Measurements from ENCODE around the gene CNTNAP2. TPM values are rescaled to one million over a fixed set of nuclear protein-coding genes. Genes with fewer than 3 reads are reported as not detected.

CNTNAP2 gene
- total and polyA plus RNA-seq, 3 donors from 2014 or later, result 4.3 to 6.1 (median 4.4) TPM

GRCh38 chr7:147980826-147981813 is 1864.5 kb downstream of the CNTNAP2 start:
- TF ChIP-seq CTCF (IDR thresholded peaks at IDR 0.05) (no peak), POLR2A (IDR thresholded peaks at IDR 0.05) (no peak)
- Histone ChIP-seq H3K4me1 (no peaks in the 10 kb centered on the region), H3K27ac (no peak overlapping the region), H3K36me3 (ENCODE audit: low read depth, missing control alignments) (no peaks in the 10 kb centered on the region), H3K9me3 (no peaks in the 10 kb centered on the region), H3K27me3 (no peaks in the 10 kb centered on the region), H3K4me3 (no peak overlapping the region)
- intact Hi-C loops (cut with DNase I; ENCODE audit: low total_unique reads), result no loop called here
- WGBS, 2 donors, result 61 to 89% methylated on average over 3 to 4 of the region's 4 CpGs
- no peak for DNase-seq

GRCh38 chr7:147982307-147982706 is 1865.7 kb downstream of the CNTNAP2 start:
- H3K4me3 ChIP-seq, result no peak overlapping the region
- TF ChIP-seq CTCF (IDR thresholded peaks at IDR 0.05) (no peak), POLR2A (IDR thresholded peaks at IDR 0.05) (no peak)
- no peaks in the 10 kb centered on the region for H3K9me3 ChIP-seq
- H3K27ac ChIP-seq, result no peak overlapping the region
- 50 to 56% methylated on average over 1 of the region's 1 CpG for WGBS, 2 donors
- H3K4me1 ChIP-seq, result no peaks in the 10 kb centered on the region
- H3K27me3 ChIP-seq, result no peaks in the 10 kb centered on the region
- peak; percentile 38 for DNase-seq
- no peaks in the 10 kb centered on the region for H3K36me3 ChIP-seq (ENCODE audit: low read depth, missing control alignments)
- intact Hi-C loops (cut with DNase I; ENCODE audit: low total_unique reads), result no loop called here

- no peak overlapping the region for H3K4me3 ChIP-seq
- intact Hi-C loops (cut with DNase I; ENCODE audit: low total_unique reads), result no loop called here
- 79 to 87% methylated on average over 2 of the region's 2 CpGs for WGBS, 2 donors
- H3K4me1 ChIP-seq, result no peaks in the 10 kb centered on the region
- no peaks in the 10 kb centered on the region for H3K27me3 ChIP-seq
- no peak overlapping the region for H3K27ac ChIP-seq
- TF ChIP-seq CTCF (IDR thresholded peaks at IDR 0.05) (no peak), POLR2A (IDR thresholded peaks at IDR 0.05) (no peak)
- no peak for DNase-seq
- no peaks in the 10 kb centered on the region for H3K9me3 ChIP-seq
- H3K36me3 ChIP-seq (ENCODE audit: low read depth, missing control alignments), result no peaks in the 10 kb centered on the region
Observed at GRCh38 chr7:147984265-147984664, 1867.7 kb downstream of the CNTNAP2 start.

DNA sequence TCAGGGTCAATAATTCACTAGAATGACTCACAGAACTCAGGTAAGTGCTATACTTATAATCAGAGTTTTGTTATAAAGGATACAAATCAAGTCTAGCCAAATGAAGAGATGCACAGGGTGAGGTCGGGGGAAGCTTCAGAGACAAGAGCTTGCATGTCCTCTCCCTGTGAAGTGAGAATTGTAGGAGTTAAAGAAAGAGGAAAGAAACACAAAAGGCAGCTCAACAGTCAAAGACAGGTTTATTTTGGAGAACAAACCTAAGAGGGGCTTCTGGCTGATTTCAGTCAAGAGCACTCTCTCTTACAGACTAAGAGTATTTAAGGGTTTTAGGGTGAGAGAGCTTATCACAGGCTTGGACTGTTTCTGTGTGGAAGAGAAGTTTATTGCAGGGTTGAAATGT is 1873.5 kb downstream of the CNTNAP2 start:
- Histone ChIP-seq H3K27me3 (no peaks in the 10 kb centered on the region), H3K4me3 (no peak overlapping the region), H3K4me1 (no peaks in the 10 kb centered on the region), H3K36me3 (ENCODE audit: low read depth, missing control alignments) (no peaks in the 10 kb centered on the region), H3K27ac (no peak overlapping the region), H3K9me3 (no peaks in the 10 kb centered on the region)
- intact Hi-C loops (cut with DNase I; ENCODE audit: low total_unique reads), result no loop called here
- DNase-seq, result no peak
- 71 to 85% methylated on average over 1 of the region's 1 CpG for WGBS, 2 donors
- no peak for TF ChIP-seq CTCF (IDR thresholded peaks at IDR 0.05)
- TF ChIP-seq POLR2A (IDR thresholded peaks at IDR 0.05), result no peak

Data from testis (tissue), 3 donors.